Stimulated activated CD4-positive, alpha-beta T cell treated with anti-CD3 and anti-CD28 coated beads, Interleukin-15, amount 100 ng/mL, for 1 hour (primary cell): ENCODE measurements around the gene SLC10A7.

ENCODE experiments used
- DNase-seq, 2 donors: peaks; one replicate each; pipeline ENCODE4 v3.0.0-alpha.2; 2020; ENCODE audit warnings: low read depth in 1 of 2, low spot score in 1 of 2

SLC10A7 gene

GRCh38 chr4:146222313-146222712 is 299.4 kb downstream of the SLC10A7 start:
- no peak for DNase-seq

- DNase-seq: no peak
These were observed 307.5 kb downstream of the SLC10A7 start, which contains the start of gene REELD1 for GRCh38 chr4:146214238-146214637. TSS of gene REELD1 (plus strand) at chr4:146214538. CDS start at chr4:146216953, 2,415 bp downstream.

- no peak for DNase-seq
These were observed 309.0 kb downstream of the SLC10A7 start for GRCh38 chr4:146212781-146213180.

- DNase-seq: no peak
These were observed 310.3 kb downstream of the SLC10A7 start for GRCh38 chr4:146211440-146211839.

GRCh38 chr4:146210890-146211289 is 310.9 kb downstream of the SLC10A7 start:
- DNase-seq: no peak

GRCh38 chr4:146207410-146207809 is 314.3 kb downstream of the SLC10A7 start:
- DNase-seq: no peak
